ENCODE data around the gene EXOSC5.

GRCh38 chr19:41411100-41411967, 14.2 kb upstream of the EXOSC5 start:
- no peak for TF ChIP-seq POLR2AphosphoS5 (IDR thresholded peaks at IDR 0.05)
- TF ChIP-seq POLR2A (IDR thresholded peaks at IDR 0.05): no peak
- TF ChIP-seq CTCF (IDR thresholded peaks at IDR 0.05): no peak
- no peak for TF ChIP-seq EP300 (IDR thresholded peaks at IDR 0.05)

Data from sigmoid colon (tissue), 4 donors.